ENCODE results near the gene NADSYN1. TPM values are rescaled to one million over a fixed set of nuclear protein-coding genes. Genes with fewer than 3 reads are reported as not detected.
A peak's percentile ranks its signal among the peaks of the same experiment; 100 is the strongest.

Gene NADSYN1
- total and polyA plus RNA-seq, 2 of the 13 experiments (the other 11 are each of a cell fraction or from before 2014, with no cell fraction given), result 35.7 to 51.5 TPM

GRCh38 chr11:71448257-71449171 is 4.5 kb upstream of the NADSYN1 start, which contains the start of gene DHCR7 (continued):
- TF ChIP-seq, protein P1, sequence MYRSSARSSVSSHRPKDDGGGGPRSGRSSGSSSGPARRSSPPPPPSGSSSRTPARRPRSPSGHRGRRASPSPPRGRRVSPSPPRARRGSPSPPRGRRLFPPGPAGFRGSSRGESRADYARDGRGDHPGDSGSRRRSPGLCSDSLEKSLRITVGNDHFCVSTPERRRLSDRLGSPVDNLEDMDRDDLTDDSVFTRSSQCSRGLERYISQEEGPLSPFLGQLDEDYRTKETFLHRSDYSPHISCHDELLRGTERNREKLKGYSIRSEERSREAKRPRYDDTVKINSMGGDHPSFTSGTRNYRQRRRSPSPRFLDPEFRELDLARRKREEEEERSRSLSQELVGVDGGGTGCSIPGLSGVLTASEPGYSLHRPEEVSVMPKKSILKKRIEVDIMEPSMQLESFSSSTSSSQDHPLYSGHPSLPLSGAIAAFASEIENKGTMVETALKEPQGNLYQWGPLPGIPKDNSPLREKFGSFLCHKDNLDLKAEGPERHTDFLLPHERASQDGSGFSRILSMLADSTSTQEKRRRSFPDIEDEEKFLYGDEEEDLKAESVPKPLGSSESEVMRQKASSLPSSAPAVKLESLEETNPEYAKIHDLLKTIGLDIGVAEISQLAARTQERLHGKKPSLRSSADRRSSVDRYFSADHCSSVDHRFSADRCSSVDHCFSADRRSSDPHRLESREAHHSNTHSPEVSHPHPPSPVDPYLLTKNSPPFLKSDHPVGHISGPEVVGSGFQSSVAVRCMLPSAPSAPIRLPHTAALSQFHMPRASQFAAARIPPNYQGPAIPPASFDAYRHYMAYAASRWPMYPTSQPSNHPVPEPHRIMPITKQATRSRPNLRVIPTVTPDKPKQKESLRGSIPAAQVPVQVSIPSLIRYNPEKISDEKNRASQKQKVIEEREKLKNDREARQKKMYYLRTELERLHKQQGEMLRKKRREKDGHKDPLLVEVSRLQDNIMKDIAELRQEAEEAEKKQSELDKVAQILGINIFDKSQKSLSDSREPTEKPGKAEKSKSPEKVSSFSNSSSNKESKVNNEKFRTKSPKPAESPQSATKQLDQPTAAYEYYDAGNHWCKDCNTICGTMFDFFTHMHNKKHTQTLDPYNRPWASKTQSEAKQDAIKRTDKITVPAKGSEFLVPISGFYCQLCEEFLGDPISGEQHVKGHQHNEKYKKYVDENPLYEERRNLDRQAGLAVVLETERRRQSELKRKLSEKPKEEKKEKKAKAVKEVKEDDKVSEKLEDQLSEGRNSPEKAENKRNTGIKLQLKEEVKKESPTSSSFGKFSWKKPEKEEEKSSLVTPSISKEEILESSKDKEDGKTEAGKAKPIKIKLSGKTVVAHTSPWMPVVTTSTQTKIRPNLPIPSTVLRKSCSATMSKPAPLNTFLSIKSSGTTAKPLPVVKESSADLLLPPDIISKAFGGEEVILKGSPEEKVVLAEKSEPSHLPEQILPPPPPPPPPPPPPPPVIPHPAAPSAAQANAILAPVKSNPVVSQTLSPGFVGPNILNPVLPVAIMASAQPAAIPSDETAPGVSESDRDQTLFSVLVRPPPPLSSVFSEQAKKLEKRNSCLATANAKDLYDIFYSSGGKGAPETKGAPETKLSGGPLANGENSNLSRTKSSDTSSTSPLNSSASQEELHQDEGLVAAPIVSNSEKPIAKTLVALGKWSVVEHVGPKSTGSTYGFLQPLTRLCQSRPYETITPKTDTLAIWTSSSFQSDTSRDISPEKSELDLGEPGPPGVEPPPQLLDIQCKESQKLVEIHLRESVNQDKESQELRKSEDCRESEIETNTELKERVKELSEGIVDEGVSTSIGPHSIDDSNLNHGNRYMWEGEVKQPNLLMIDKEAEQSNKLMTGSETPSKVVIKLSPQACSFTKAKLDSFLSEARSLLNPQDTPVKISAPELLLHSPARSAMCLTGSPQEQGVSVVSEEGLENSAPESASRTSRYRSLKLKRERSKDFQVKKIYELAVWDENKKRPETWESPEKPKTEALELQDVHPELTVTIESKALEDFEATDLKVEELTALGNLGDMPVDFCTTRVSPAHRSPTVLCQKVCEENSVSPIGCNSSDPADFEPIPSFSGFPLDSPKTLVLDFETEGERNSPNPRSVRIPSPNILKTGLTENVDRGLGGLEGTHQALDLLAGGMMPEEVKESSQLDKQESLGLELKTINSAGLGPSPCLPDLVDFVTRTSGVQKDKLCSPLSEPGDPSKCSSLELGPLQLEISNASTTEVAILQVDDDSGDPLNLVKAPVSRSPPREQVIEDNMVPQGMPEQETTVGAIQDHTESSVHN (CRISPR knock-in tag; IDR thresholded peaks at IDR 0.05), result no peak
- no peak for TF ChIP-seq MTF2 (CRISPR knock-in tag; IDR thresholded peaks at IDR 0.05; ENCODE audit: borderline replicate concordance)
- TF ChIP-seq ZNF296 (CRISPR knock-in tag; conservative IDR thresholded peaks at IDR 0.05), result peak; percentile 43; the same call in 1 of the 2 replicates
- TF ChIP-seq, protein P2, sequence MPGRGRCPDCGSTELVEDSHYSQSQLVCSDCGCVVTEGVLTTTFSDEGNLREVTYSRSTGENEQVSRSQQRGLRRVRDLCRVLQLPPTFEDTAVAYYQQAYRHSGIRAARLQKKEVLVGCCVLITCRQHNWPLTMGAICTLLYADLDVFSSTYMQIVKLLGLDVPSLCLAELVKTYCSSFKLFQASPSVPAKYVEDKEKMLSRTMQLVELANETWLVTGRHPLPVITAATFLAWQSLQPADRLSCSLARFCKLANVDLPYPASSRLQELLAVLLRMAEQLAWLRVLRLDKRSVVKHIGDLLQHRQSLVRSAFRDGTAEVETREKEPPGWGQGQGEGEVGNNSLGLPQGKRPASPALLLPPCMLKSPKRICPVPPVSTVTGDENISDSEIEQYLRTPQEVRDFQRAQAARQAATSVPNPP (CRISPR knock-in tag; IDR thresholded peaks at IDR 0.05), result no peak
- TF ChIP-seq SALL2 (CRISPR knock-in tag; IDR thresholded peaks at IDR 0.05), result peak; percentile 22
- TF ChIP-seq, protein P3, sequence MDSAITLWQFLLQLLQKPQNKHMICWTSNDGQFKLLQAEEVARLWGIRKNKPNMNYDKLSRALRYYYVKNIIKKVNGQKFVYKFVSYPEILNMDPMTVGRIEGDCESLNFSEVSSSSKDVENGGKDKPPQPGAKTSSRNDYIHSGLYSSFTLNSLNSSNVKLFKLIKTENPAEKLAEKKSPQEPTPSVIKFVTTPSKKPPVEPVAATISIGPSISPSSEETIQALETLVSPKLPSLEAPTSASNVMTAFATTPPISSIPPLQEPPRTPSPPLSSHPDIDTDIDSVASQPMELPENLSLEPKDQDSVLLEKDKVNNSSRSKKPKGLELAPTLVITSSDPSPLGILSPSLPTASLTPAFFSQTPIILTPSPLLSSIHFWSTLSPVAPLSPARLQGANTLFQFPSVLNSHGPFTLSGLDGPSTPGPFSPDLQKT (CRISPR knock-in tag; IDR thresholded peaks at IDR 0.05; ENCODE audit: borderline replicate concordance), result no peak
- TF ChIP-seq, protein P4, sequence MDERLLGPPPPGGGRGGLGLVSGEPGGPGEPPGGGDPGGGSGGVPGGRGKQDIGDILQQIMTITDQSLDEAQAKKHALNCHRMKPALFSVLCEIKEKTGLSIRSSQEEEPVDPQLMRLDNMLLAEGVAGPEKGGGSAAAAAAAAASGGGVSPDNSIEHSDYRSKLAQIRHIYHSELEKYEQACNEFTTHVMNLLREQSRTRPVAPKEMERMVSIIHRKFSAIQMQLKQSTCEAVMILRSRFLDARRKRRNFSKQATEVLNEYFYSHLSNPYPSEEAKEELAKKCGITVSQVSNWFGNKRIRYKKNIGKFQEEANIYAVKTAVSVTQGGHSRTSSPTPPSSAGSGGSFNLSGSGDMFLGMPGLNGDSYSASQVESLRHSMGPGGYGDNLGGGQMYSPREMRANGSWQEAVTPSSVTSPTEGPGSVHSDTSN (CRISPR knock-in tag; IDR thresholded peaks at IDR 0.05), result peak; percentile 85
- peak; percentile 90 for TF ChIP-seq POLR2AphosphoS5 (IDR thresholded peaks at IDR 0.05; ENCODE audit: low read depth, low read length)
- TF ChIP-seq PHF20 (CRISPR knock-in tag; IDR thresholded peaks at IDR 0.05), result peak; percentile 56
- TF ChIP-seq ZNF354B (CRISPR knock-in tag; IDR thresholded peaks at IDR 0.05), result no peak
- TF ChIP-seq JUN (CRISPR knock-in tag; IDR thresholded peaks at IDR 0.05), result peak; percentile 48; the same call in 1 of the 2 replicates
- TF ChIP-seq ZFP36L2 (CRISPR knock-in tag; IDR thresholded peaks at IDR 0.05), result no peak
- 0 out of 2 replicates have a peak, but pooled peaks have one; percentile 28 for TF ChIP-seq GATAD2A (CRISPR knock-in tag; IDR thresholded peaks at IDR 0.05)
